ENCODE results near the gene CALB2. TPM values are rescaled to one million over a fixed set of nuclear protein-coding genes. Genes with fewer than 3 reads are reported as not detected.
A peak's percentile ranks its signal among the peaks of the same experiment; 100 is the strongest.

The CALB2 gene
- total and polyA plus RNA-seq, 8 donors, result 0.46 to 2.6 (median 1.2) TPM; not detected in 2

- no peaks in the 10 kb centered on the region for H3K36me3 ChIP-seq
- DNase-seq, result no peak
- peaks cover 0 to 78% (median 26%) of the 10 kb centered on the region in 3 donors for H3K27me3 ChIP-seq
- no peak for TF ChIP-seq POLR2A (IDR thresholded peaks at IDR 0.05)
- no peak for TF ChIP-seq EP300 (IDR thresholded peaks at IDR 0.05)
- TF ChIP-seq POLR2AphosphoS5 (IDR thresholded peaks at IDR 0.05), result no peak
- TF ChIP-seq CTCF (IDR thresholded peaks at IDR 0.05), result no peak
- intact Hi-C loops (cut with DNase I; ENCODE audit: low total_unique reads), result no loop called here
- peaks cover 0 to 5% (median 3%) of the 10 kb centered on the region in 4 donors for H3K9me3 ChIP-seq
- H3K4me1 ChIP-seq, result peaks cover 0 to 10% (median 9%) of the 10 kb centered on the region in 4 donors
- no peak overlapping the region for H3K27ac ChIP-seq
- H3K4me3 ChIP-seq, result no peak overlapping the region
- WGBS, 5 donors, result 28 to 48% (median 37%) methylated on average over 3 of the region's 3 CpGs
These were observed 50.0 kb downstream of the CALB2 start for GRCh38 chr16:71408536-71408935.

- DNase-seq, result no peak
- Histone ChIP-seq H3K4me1 (peaks cover 0 to 10% (median 9%) of the 10 kb centered on the region in 4 donors), H3K27me3 (peaks cover 0 to 77% (median 26%) of the 10 kb centered on the region in 3 donors), H3K27ac (no peak overlapping the region), H3K9me3 (peaks cover 0 to 5% (median 3%) of the 10 kb centered on the region in 4 donors), H3K36me3 (no peaks in the 10 kb centered on the region), H3K4me3 (no peak overlapping the region)
- no peak for TF ChIP-seq POLR2AphosphoS5 (IDR thresholded peaks at IDR 0.05)
- no peak for TF ChIP-seq CTCF (IDR thresholded peaks at IDR 0.05)
- no peak for TF ChIP-seq POLR2A (IDR thresholded peaks at IDR 0.05)
- TF ChIP-seq EP300 (IDR thresholded peaks at IDR 0.05), result no peak
- intact Hi-C loops (cut with DNase I; ENCODE audit: low total_unique reads), result no loop called here
- 26 to 37% (median 31%) methylated on average over 16 of the region's 16 CpGs for whole genome bisulfite sequencing, 5 donors
These were observed 50.7 kb downstream of the CALB2 start for GRCh38 chr16:71409011-71409775.

- H3K27me3 ChIP-seq, result peaks cover 0 to 83% (median 26%) of the 10 kb centered on the region in 3 donors
- no peak for DNase-seq
- TF ChIP-seq POLR2AphosphoS5 (IDR thresholded peaks at IDR 0.05) (no peak), CTCF (IDR thresholded peaks at IDR 0.05) (no peak), EP300 (IDR thresholded peaks at IDR 0.05) (no peak), POLR2A (IDR thresholded peaks at IDR 0.05) (no peak)
- H3K4me3 ChIP-seq, result no peak overlapping the region
- no peaks in the 10 kb centered on the region for H3K36me3 ChIP-seq
- no peak overlapping the region for H3K27ac ChIP-seq
- H3K9me3 ChIP-seq, result peaks cover 0 to 1% (median 0%) of the 10 kb centered on the region in 4 donors
- intact Hi-C loops (cut with DNase I; ENCODE audit: low total_unique reads), result loop anchor here (5.0 to 10.0 kb wide), 2 partner anchors 92 to 215 kb away; partner anchors contain the start of gene MARVELD3
- peaks cover 0 to 10% (median 9%) of the 10 kb centered on the region in 4 donors for H3K4me1 ChIP-seq
- WGBS, 5 donors, result 68 to 87% (median 74%) methylated on average over 4 to 5 of the region's 5 CpGs
These were observed 51.6 kb downstream of the CALB2 start for GRCh38 chr16:71410146-71410545.

GRCh38 chr16:71412270-71413160 lies 54.0 kb downstream of the CALB2 start:
- Histone ChIP-seq H3K36me3 (no peaks in the 10 kb centered on the region), H3K27me3 (peaks cover 0 to 78% (median 18%) of the 10 kb centered on the region in 3 donors), H3K4me3 (no peak overlapping the region), H3K9me3 (peaks cover 0 to 4% (median 0%) of the 10 kb centered on the region in 4 donors), H3K4me1 (peaks cover 0 to 10% (median 9%) of the 10 kb centered on the region in 4 donors), H3K27ac (no peak overlapping the region)
- peak; percentile 71 to 89 for DNase-seq
- WGBS, 5 donors, result 8 to 11% (median 9%) methylated on average over 16 to 24 of the region's 24 CpGs
- TF ChIP-seq POLR2A (IDR thresholded peaks at IDR 0.05), result no peak
- peak in 5 of 7 experiments; percentile 40 to 86 (median 84) for TF ChIP-seq CTCF (IDR thresholded peaks at IDR 0.05)
- no peak for TF ChIP-seq POLR2AphosphoS5 (IDR thresholded peaks at IDR 0.05)
- no peak for TF ChIP-seq EP300 (IDR thresholded peaks at IDR 0.05)
- intact Hi-C loops (cut with DNase I; ENCODE audit: low total_unique reads), result loop anchor here (5.0 to 10.0 kb wide), 2 partner anchors 90 to 212 kb away; partner anchors contain the start of gene MARVELD3
